ENCODE data around the gene RARB. TPM values are rescaled to one million over a fixed set of nuclear protein-coding genes. Genes with fewer than 3 reads are reported as not detected.

Gene RARB
- total and polyA plus RNA-seq, 2 experiments from 2014 or later = 0.14 to 0.42 TPM

DNA sequence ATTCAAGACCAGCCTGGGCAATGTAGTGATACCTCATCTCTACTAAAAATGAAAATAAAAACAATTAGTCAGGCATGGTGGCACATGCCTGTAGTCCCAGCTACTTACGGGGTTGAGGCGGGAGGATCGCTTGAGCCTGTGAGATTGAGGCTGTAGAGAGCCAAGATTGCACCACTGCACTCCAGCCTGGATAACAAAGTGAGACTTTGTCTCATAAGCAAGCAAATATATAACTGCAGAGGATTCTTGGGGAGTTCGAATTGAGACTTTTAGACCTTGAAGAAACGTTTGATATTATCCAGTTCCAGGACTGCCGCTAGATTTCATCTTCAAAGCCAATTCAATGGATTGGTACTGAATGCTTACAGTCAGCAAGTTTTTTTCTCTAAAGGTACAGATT lies 11.9 kb upstream of the RARB start:
- Mint-ChIP-seq H3K4me3 (no peak overlapping the region), H3K27ac (no peak overlapping the region), H3K27me3 (ENCODE audit: insufficient read depth, low read depth, poor library complexity) (peaks cover 5% of the 10 kb centered on the region), H3K9me3 (peaks cover 22% of the 10 kb centered on the region), H3K36me3 (ENCODE audit: low read depth) (peaks cover 29% of the 10 kb centered on the region), H3K4me1 (peaks cover 26% of the 10 kb centered on the region)
- H3K27me3 ChIP-seq (ENCODE audit: insufficient read depth) = no peaks in the 10 kb centered on the region
- no peak overlapping the region for H3K4me3 ChIP-seq
- H3K27ac ChIP-seq (ENCODE audit: low read depth) = no peak overlapping the region
- no peaks in the 10 kb centered on the region for H3F3A ChIP-seq (replicated peaks; ENCODE audit: low read depth)
- DNase-seq (ENCODE audit: low spot score) (no peak), ATAC-seq (no peak)
- H3K4me1 ChIP-seq (ENCODE audit: insufficient read depth) = peaks cover 18% of the 10 kb centered on the region
- no peaks in the 10 kb centered on the region for H3K79me2 ChIP-seq (replicated peaks; ENCODE audit: insufficient read depth)
- TF ChIP-seq, protein P1, sequence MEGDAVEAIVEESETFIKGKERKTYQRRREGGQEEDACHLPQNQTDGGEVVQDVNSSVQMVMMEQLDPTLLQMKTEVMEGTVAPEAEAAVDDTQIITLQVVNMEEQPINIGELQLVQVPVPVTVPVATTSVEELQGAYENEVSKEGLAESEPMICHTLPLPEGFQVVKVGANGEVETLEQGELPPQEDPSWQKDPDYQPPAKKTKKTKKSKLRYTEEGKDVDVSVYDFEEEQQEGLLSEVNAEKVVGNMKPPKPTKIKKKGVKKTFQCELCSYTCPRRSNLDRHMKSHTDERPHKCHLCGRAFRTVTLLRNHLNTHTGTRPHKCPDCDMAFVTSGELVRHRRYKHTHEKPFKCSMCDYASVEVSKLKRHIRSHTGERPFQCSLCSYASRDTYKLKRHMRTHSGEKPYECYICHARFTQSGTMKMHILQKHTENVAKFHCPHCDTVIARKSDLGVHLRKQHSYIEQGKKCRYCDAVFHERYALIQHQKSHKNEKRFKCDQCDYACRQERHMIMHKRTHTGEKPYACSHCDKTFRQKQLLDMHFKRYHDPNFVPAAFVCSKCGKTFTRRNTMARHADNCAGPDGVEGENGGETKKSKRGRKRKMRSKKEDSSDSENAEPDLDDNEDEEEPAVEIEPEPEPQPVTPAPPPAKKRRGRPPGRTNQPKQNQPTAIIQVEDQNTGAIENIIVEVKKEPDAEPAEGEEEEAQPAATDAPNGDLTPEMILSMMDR (conservative IDR thresholded peaks at IDR 0.05; ENCODE audit: low read depth in 2 of 2) = no peak
- TF ChIP-seq, protein P2, sequence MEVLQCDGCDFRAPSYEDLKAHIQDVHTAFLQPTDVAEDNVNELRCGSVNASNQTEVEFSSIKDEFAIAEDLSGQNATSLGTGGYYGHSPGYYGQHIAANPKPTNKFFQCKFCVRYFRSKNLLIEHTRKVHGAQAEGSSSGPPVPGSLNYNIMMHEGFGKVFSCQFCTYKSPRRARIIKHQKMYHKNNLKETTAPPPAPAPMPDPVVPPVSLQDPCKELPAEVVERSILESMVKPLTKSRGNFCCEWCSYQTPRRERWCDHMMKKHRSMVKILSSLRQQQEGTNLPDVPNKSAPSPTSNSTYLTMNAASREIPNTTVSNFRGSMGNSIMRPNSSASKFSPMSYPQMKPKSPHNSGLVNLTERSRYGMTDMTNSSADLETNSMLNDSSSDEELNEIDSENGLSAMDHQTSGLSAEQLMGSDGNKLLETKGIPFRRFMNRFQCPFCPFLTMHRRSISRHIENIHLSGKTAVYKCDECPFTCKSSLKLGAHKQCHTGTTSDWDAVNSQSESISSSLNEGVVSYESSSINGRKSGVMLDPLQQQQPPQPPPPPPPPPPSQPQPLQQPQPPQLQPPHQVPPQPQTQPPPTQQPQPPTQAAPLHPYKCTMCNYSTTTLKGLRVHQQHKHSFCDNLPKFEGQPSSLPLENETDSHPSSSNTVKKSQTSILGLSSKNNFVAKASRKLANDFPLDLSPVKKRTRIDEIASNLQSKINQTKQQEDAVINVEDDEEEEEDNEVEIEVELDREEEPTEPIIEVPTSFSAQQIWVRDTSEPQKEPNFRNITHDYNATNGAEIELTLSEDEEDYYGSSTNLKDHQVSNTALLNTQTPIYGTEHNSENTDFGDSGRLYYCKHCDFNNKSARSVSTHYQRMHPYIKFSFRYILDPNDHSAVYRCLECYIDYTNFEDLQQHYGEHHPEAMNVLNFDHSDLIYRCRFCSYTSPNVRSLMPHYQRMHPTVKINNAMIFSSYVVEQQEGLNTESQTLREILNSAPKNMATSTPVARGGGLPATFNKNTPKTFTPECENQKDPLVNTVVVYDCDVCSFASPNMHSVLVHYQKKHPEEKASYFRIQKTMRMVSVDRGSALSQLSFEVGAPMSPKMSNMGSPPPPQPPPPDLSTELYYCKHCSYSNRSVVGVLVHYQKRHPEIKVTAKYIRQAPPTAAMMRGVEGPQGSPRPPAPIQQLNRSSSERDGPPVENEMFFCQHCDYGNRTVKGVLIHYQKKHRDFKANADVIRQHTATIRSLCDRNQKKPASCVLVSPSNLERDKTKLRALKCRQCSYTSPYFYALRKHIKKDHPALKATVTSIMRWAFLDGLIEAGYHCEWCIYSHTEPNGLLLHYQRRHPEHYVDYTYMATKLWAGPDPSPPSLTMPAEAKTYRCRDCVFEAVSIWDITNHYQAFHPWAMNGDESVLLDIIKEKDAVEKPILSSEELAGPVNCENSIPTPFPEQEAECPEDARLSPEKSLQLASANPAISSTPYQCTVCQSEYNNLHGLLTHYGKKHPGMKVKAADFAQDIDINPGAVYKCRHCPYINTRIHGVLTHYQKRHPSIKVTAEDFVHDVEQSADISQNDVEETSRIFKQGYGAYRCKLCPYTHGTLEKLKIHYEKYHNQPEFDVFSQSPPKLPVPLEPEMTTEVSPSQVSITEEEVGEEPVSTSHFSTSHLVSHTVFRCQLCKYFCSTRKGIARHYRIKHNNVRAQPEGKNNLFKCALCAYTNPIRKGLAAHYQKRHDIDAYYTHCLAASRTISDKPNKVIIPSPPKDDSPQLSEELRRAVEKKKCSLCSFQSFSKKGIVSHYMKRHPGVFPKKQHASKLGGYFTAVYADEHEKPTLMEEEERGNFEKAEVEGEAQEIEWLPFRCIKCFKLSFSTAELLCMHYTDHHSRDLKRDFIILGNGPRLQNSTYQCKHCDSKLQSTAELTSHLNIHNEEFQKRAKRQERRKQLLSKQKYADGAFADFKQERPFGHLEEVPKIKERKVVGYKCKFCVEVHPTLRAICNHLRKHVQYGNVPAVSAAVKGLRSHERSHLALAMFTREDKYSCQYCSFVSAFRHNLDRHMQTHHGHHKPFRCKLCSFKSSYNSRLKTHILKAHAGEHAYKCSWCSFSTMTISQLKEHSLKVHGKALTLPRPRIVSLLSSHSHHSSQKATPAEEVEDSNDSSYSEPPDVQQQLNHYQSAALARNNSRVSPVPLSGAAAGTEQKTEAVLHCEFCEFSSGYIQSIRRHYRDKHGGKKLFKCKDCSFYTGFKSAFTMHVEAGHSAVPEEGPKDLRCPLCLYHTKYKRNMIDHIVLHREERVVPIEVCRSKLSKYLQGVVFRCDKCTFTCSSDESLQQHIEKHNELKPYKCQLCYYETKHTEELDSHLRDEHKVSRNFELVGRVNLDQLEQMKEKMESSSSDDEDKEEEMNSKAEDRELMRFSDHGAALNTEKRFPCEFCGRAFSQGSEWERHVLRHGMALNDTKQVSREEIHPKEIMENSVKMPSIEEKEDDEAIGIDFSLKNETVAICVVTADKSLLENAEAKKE (CRISPR knock-in tag; IDR thresholded peaks at IDR 0.05) = no peak
- TF ChIP-seq, protein P3, sequence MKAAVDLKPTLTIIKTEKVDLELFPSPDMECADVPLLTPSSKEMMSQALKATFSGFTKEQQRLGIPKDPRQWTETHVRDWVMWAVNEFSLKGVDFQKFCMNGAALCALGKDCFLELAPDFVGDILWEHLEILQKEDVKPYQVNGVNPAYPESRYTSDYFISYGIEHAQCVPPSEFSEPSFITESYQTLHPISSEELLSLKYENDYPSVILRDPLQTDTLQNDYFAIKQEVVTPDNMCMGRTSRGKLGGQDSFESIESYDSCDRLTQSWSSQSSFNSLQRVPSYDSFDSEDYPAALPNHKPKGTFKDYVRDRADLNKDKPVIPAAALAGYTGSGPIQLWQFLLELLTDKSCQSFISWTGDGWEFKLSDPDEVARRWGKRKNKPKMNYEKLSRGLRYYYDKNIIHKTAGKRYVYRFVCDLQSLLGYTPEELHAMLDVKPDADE (IDR thresholded peaks at IDR 0.05) = no peak
- no peak for TF ChIP-seq POLR2AphosphoS5 (IDR thresholded peaks at IDR 0.05; ENCODE audit: low read depth)
- TF ChIP-seq CREB1 (CRISPR knock-in tag; IDR thresholded peaks at IDR 0.05; ENCODE audit: low read depth) = no peak
- TF ChIP-seq, protein P4, sequence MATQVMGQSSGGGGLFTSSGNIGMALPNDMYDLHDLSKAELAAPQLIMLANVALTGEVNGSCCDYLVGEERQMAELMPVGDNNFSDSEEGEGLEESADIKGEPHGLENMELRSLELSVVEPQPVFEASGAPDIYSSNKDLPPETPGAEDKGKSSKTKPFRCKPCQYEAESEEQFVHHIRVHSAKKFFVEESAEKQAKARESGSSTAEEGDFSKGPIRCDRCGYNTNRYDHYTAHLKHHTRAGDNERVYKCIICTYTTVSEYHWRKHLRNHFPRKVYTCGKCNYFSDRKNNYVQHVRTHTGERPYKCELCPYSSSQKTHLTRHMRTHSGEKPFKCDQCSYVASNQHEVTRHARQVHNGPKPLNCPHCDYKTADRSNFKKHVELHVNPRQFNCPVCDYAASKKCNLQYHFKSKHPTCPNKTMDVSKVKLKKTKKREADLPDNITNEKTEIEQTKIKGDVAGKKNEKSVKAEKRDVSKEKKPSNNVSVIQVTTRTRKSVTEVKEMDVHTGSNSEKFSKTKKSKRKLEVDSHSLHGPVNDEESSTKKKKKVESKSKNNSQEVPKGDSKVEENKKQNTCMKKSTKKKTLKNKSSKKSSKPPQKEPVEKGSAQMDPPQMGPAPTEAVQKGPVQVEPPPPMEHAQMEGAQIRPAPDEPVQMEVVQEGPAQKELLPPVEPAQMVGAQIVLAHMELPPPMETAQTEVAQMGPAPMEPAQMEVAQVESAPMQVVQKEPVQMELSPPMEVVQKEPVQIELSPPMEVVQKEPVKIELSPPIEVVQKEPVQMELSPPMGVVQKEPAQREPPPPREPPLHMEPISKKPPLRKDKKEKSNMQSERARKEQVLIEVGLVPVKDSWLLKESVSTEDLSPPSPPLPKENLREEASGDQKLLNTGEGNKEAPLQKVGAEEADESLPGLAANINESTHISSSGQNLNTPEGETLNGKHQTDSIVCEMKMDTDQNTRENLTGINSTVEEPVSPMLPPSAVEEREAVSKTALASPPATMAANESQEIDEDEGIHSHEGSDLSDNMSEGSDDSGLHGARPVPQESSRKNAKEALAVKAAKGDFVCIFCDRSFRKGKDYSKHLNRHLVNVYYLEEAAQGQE (IDR thresholded peaks at IDR 0.05; ENCODE audit: unreplicated experiment) = no peak
- no peak for TF ChIP-seq EZH2 (IDR thresholded peaks at IDR 0.05; ENCODE audit: low read depth, unreplicated experiment)
- no peak for TF ChIP-seq NANOG (IDR thresholded peaks at IDR 0.05; ENCODE audit: borderline replicate concordance)
- no peak overlapping the region for H2AFZ ChIP-seq
- no peaks in the 10 kb centered on the region for H3K36me3 ChIP-seq (ENCODE audit: insufficient read depth)
- no peak overlapping the region for H3K4me2 ChIP-seq
- H3K9me2 ChIP-seq (ENCODE audit: insufficient read depth) = no peaks in the 10 kb centered on the region
- H4K20me1 ChIP-seq (replicated peaks; ENCODE audit: insufficient read depth) = no peaks in the 10 kb centered on the region

Measured in GM23338 (cell line).